Activated CD8-positive, alpha-beta memory T cell treated with anti-CD3 and anti-CD28 coated beads, Interleukin-2, amount 50 U/mL, for 4 hours (primary cell): ENCODE data around the gene CRYM.
"Not testable (repeated sequence)": the region's sequence is repeated elsewhere in the genome, so short reads cannot be mapped to it uniquely, and the experiment has no call there.

Source experiments
- DNase-seq: peaks from one replicate; pipeline ENCODE4 v3.0.0-alpha.2; 2020

The CRYM gene

GRCh38 chr16:21277045-21277926 lies 804 bp downstream of the CRYM start:
- DNase-seq, result no peak

- DNase-seq, result no peak
Observed at GRCh38 chr16:21276090-21276489, 2.0 kb downstream of the CRYM start.

GRCh38 chr16:21275529-21275928 lies 2.6 kb downstream of the CRYM start:
- DNase-seq, result no peak

- no peak for DNase-seq
Observed at GRCh38 chr16:21274172-21274726, 3.8 kb downstream of the CRYM start.

- DNase-seq, result not testable (repeated sequence)
Observed at GRCh38 chr16:21272763-21273162, 5.3 kb downstream of the CRYM start.

GRCh38 chr16:21272253-21272652 lies 5.8 kb downstream of the CRYM start:
- DNase-seq, result no peak

- no peak for DNase-seq
Observed at GRCh38 chr16:21268236-21268635, 9.9 kb downstream of the CRYM start.

GRCh38 chr16:21267298-21267697 lies 10.8 kb downstream of the CRYM start:
- DNase-seq, result no peak

- DNase-seq, result no peak
Observed at GRCh38 chr16:21265104-21265837, 12.8 kb downstream of the CRYM start.

GRCh38 chr16:21264571-21265036 lies 13.5 kb downstream of the CRYM start:
- DNase-seq, result no peak

GRCh38 chr16:21263640-21264570 lies 14.2 kb downstream of the CRYM start:
- DNase-seq, result no peak

- no peak for DNase-seq
Observed at GRCh38 chr16:21262779-21263639, 15.1 kb downstream of the CRYM start.

- no peak for DNase-seq
Observed at GRCh38 chr16:21260870-21261791, 17.0 kb downstream of the CRYM start.

GRCh38 chr16:21257284-21257683 lies 20.8 kb downstream of the CRYM start:
- DNase-seq, result no peak

- DNase-seq, result no peak
Observed at GRCh38 chr16:21256636-21257035, 21.5 kb downstream of the CRYM start.

GRCh38 chr16:21253470-21253869 lies 24.6 kb downstream of the CRYM start:
- no peak for DNase-seq

- DNase-seq, result no peak
Observed at GRCh38 chr16:21250072-21250923, 27.8 kb downstream of the CRYM start.

GRCh38 chr16:21248179-21248578 lies 29.9 kb downstream of the CRYM start:
- DNase-seq, result not testable (repeated sequence)

GRCh38 chr16:21244518-21245215 lies 33.4 kb downstream of the CRYM start:
- DNase-seq, result no peak
